ENCODE measurements around the gene PRDM16.

Gene PRDM16

GRCh38 chr1:3030663-3031381 lies 38.2 kb upstream of the PRDM16 start:
- ChIA-PET POLR2A (no interaction called here), CTCF (interaction anchor here (0.8 kb wide), 1 partner anchor 9 kb away, joined by 3 read pairs; no protein-coding TSS in a partner anchor)
- Histone ChIP-seq H3K27ac (ENCODE audit: extremely low read depth, low read depth, low read length) (no peak overlapping the region), H3K9me3 (ENCODE audit: control insufficient read depth, insufficient read depth, low read depth, low read length) (no peaks in the 10 kb centered on the region), H3K36me3 (ENCODE audit: control insufficient read depth in 2 of 2, insufficient read depth in 1 of 2, low read length in 2 of 2) (no peaks in the 10 kb centered on the region), H3K4me3 (ENCODE audit: low read depth, low read length) (no peak overlapping the region), H3K4me1 (ENCODE audit: control insufficient read depth, insufficient read depth, low read length) (no peaks in the 10 kb centered on the region)
- no peak for TF ChIP-seq REST (tag by site-specific recombination; IDR thresholded peaks at IDR 0.05)
- no peak for TF ChIP-seq YY1 (tag by site-specific recombination; IDR thresholded peaks at IDR 0.05)
- no peak for TF ChIP-seq ZNF843 (tag by site-specific recombination; IDR thresholded peaks at IDR 0.05)
- TF ChIP-seq ZNF280C (tag by site-specific recombination; IDR thresholded peaks at IDR 0.05) = no peak
- TF ChIP-seq ZNF555 (tag by site-specific recombination; conservative IDR thresholded peaks at IDR 0.05) = no peak

- ChIA-PET POLR2A (no interaction called here), CTCF (no interaction called here)
- Histone ChIP-seq H3K4me1 (ENCODE audit: control insufficient read depth, insufficient read depth, low read length) (no peaks in the 10 kb centered on the region), H3K4me3 (ENCODE audit: low read depth, low read length) (no peak overlapping the region), H3K27ac (ENCODE audit: extremely low read depth, low read depth, low read length) (no peak overlapping the region), H3K36me3 (ENCODE audit: control insufficient read depth in 2 of 2, insufficient read depth in 1 of 2, low read length in 2 of 2) (no peaks in the 10 kb centered on the region), H3K9me3 (ENCODE audit: control insufficient read depth, insufficient read depth, low read depth, low read length) (no peaks in the 10 kb centered on the region)
- no peak for TF ChIP-seq ZNF223 (tag by site-specific recombination; IDR thresholded peaks at IDR 0.05)
- no peak for TF ChIP-seq SETDB1 (IDR thresholded peaks at IDR 0.05; ENCODE audit: insufficient read length, low read length)
- TF ChIP-seq KLF1 (tag by site-specific recombination; IDR thresholded peaks at IDR 0.05) = peak; percentile 51; the same call in 1 of the 2 replicates
- TF ChIP-seq ZNF544 (tag by site-specific recombination; IDR thresholded peaks at IDR 0.05) = no peak
- no peak for TF ChIP-seq ZNF266 (tag by site-specific recombination; IDR thresholded peaks at IDR 0.05; ENCODE audit: low read depth)
- no peak for TF ChIP-seq ZNF510 (tag by site-specific recombination; IDR thresholded peaks at IDR 0.05; ENCODE audit: insufficient replicate concordance)
- no peak for TF ChIP-seq ZNF155 (tag by site-specific recombination; IDR thresholded peaks at IDR 0.05)
- no peak for TF ChIP-seq ZNF548 (tag by site-specific recombination; IDR thresholded peaks at IDR 0.05)
Observed at GRCh38 chr1:3031401-3032221, 37.4 kb upstream of the PRDM16 start.

GRCh38 chr1:3032371-3033039 lies 36.5 kb upstream of the PRDM16 start:
- no peak overlapping the region for H3K4me3 ChIP-seq (ENCODE audit: low read depth, low read length)
- TF ChIP-seq ZNF2 (tag by site-specific recombination; IDR thresholded peaks at IDR 0.05) = no peak
- TF ChIP-seq ZNF350 (tag by site-specific recombination; IDR thresholded peaks at IDR 0.05) = no peak
- TF ChIP-seq, protein P1, sequence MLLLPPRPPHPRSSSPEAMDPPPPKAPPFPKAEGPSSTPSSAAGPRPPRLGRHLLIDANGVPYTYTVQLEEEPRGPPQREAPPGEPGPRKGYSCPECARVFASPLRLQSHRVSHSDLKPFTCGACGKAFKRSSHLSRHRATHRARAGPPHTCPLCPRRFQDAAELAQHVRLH (tag by site-specific recombination; IDR thresholded peaks at IDR 0.05) = no peak
- no peak for TF ChIP-seq PATZ1 (tag by site-specific recombination; IDR thresholded peaks at IDR 0.05)
- TF ChIP-seq ZBTB26 (tag by site-specific recombination; optimal IDR thresholded peaks at IDR 0.05) = no peak
- no peak for TF ChIP-seq ZNF202 (tag by site-specific recombination; IDR thresholded peaks at IDR 0.05; ENCODE audit: borderline replicate concordance)

More at GRCh38 chr1:3032371-3033039, 36.5 kb upstream of the PRDM16 start:
- ChIA-PET CTCF (interaction anchor here (0.7 kb wide), 1 partner anchor 45 kb away, joined by 4 read pairs; no protein-coding TSS in a partner anchor), POLR2A (no interaction called here)
- Histone ChIP-seq H3K36me3 (ENCODE audit: control insufficient read depth in 2 of 2, insufficient read depth in 1 of 2, low read length in 2 of 2) (no peaks in the 10 kb centered on the region), H3K9me3 (ENCODE audit: control insufficient read depth, insufficient read depth, low read depth, low read length) (no peaks in the 10 kb centered on the region), H3K27ac (ENCODE audit: extremely low read depth, low read depth, low read length) (no peak overlapping the region), H3K4me1 (ENCODE audit: control insufficient read depth, insufficient read depth, low read length) (no peaks in the 10 kb centered on the region)
